ENCODE data around the gene OLIG3.

The OLIG3 gene

DNA sequence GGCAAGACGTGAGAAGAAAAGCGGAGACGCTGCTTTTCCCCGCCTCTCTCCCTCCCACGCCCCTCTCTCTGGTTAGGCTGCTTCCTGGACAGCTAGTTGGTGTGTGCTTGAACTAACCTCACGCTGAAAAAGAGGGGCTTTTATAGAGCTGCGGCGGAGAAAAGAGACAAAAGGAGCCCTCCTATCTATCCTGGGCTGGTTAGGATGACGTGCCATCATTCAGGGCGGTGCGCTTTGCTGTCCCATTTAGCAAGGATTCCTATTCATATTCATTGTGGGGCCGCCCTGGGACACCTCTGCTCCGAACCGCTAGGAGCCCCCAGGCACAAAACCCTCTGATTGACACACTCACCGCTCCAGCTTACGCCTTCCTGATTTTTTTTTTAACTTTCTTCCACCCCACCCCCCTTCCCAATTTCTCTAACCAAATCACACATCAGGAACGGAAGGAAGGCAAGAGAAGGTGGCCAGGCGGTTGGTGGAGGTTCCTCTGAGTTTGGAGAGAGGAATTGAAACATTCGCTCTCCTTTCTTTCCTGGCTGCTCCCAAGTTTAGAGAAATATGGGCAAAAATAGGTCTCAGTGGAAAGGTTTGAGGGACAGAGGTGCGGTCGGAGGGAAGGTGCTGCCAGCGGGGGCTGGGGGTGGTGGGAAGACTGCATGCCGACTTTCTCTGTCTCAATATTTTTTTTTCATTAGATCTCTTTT lies at the start of gene OLIG3:
Gene OLIG3 (minus strand): TSS at position 114 of the 707 bp plus-strand sequence. CDS start 224 bp downstream, outside the sequence.
- Histone ChIP-seq H3K27me3 (ENCODE audit: control insufficient read depth, insufficient read depth, low read length) (peaks cover 100% of the 10 kb centered on the region), H3K4me3 (ENCODE audit: low read length) (peak within 1 kb of the TSS; percentile 65), H3K36me3 (ENCODE audit: control insufficient read depth, low read depth, low read length) (no peaks in the 10 kb centered on the region), H3K9me3 (ENCODE audit: control insufficient read depth, low read depth, low read length) (no peaks in the 10 kb centered on the region), H3K27ac (ENCODE audit: low read length) (no peak within 1 kb of the TSS), H3K4me1 (ENCODE audit: control insufficient read depth, low read depth, low read length) (peaks cover 52% of the 10 kb centered on the region), H3K9ac (ENCODE audit: low read length) (peak within 1 kb of the TSS; percentile 12)

GRCh38 chr6:137543114-137543513 lies 48.9 kb upstream of the OLIG3 start:
- H3K27me3 ChIP-seq (ENCODE audit: control insufficient read depth, insufficient read depth, low read length) = no peaks in the 10 kb centered on the region
- peaks cover 51% of the 10 kb centered on the region for H3K4me1 ChIP-seq (ENCODE audit: control insufficient read depth, low read depth, low read length)
- no peak overlapping the region for H3K27ac ChIP-seq (ENCODE audit: low read length)
- no peaks in the 10 kb centered on the region for H3K9me3 ChIP-seq (ENCODE audit: control insufficient read depth, low read depth, low read length)
- peak overlapping the region; percentile 7 for H3K4me3 ChIP-seq (ENCODE audit: low read length)
- no peaks in the 10 kb centered on the region for H3K36me3 ChIP-seq (ENCODE audit: control insufficient read depth, low read depth, low read length)
- H3K9ac ChIP-seq (ENCODE audit: low read length) = no peak overlapping the region

DNA sequence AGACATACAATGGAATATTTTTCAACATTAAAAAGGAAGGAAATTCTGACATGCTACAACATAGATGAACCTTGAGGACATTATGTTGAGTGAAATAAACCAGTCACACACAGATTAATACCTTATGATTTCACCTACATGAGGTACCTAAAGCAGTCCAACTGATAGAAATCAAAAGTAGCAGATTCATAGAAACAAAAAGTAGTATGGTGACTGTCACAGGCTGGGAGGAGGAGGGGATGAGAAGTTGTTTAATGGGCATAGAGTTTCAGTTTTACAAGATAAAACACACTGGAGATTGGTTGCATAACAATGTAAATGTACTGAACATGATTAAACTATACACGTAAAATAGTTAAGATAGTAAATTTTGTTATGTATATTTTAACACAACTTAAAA lies 48.5 kb upstream of the OLIG3 start:
- H3K4me3 ChIP-seq (ENCODE audit: low read length) = peak overlapping the region; percentile 7
- no peak overlapping the region for H3K9ac ChIP-seq (ENCODE audit: low read length)
- H3K4me1 ChIP-seq (ENCODE audit: control insufficient read depth, low read depth, low read length) = peaks cover 47% of the 10 kb centered on the region
- no peaks in the 10 kb centered on the region for H3K9me3 ChIP-seq (ENCODE audit: control insufficient read depth, low read depth, low read length)
- no peak overlapping the region for H3K27ac ChIP-seq (ENCODE audit: low read length)
- H3K27me3 ChIP-seq (ENCODE audit: control insufficient read depth, insufficient read depth, low read length) = no peaks in the 10 kb centered on the region
- H3K36me3 ChIP-seq (ENCODE audit: control insufficient read depth, low read depth, low read length) = no peaks in the 10 kb centered on the region

- H3K36me3 ChIP-seq (ENCODE audit: control insufficient read depth, low read depth, low read length) = no peaks in the 10 kb centered on the region
- no peak overlapping the region for H3K27ac ChIP-seq (ENCODE audit: low read length)
- H3K9me3 ChIP-seq (ENCODE audit: control insufficient read depth, low read depth, low read length) = no peaks in the 10 kb centered on the region
- peaks cover 36% of the 10 kb centered on the region for H3K4me1 ChIP-seq (ENCODE audit: control insufficient read depth, low read depth, low read length)
- no peak overlapping the region for H3K4me3 ChIP-seq (ENCODE audit: low read length)
- H3K9ac ChIP-seq (ENCODE audit: low read length) = no peak overlapping the region
- no peaks in the 10 kb centered on the region for H3K27me3 ChIP-seq (ENCODE audit: control insufficient read depth, insufficient read depth, low read length)
Measured at GRCh38 chr6:137541534-137542063, 47.4 kb upstream of the OLIG3 start.

- H3K4me1 ChIP-seq (ENCODE audit: control insufficient read depth, low read depth, low read length) = peaks cover 7% of the 10 kb centered on the region
- no peaks in the 10 kb centered on the region for H3K27me3 ChIP-seq (ENCODE audit: control insufficient read depth, insufficient read depth, low read length)
- no peak overlapping the region for H3K27ac ChIP-seq (ENCODE audit: low read length)
- H3K4me3 ChIP-seq (ENCODE audit: low read length) = no peak overlapping the region
- no peaks in the 10 kb centered on the region for H3K9me3 ChIP-seq (ENCODE audit: control insufficient read depth, low read depth, low read length)
- H3K9ac ChIP-seq (ENCODE audit: low read length) = no peak overlapping the region
- no peaks in the 10 kb centered on the region for H3K36me3 ChIP-seq (ENCODE audit: control insufficient read depth, low read depth, low read length)
Measured at GRCh38 chr6:137536104-137536773, 42.0 kb upstream of the OLIG3 start.

- no peak overlapping the region for H3K9ac ChIP-seq (ENCODE audit: low read length)
- no peaks in the 10 kb centered on the region for H3K27me3 ChIP-seq (ENCODE audit: control insufficient read depth, insufficient read depth, low read length)
- H3K36me3 ChIP-seq (ENCODE audit: control insufficient read depth, low read depth, low read length) = no peaks in the 10 kb centered on the region
- no peaks in the 10 kb centered on the region for H3K4me1 ChIP-seq (ENCODE audit: control insufficient read depth, low read depth, low read length)
- H3K9me3 ChIP-seq (ENCODE audit: control insufficient read depth, low read depth, low read length) = no peaks in the 10 kb centered on the region
- no peak overlapping the region for H3K4me3 ChIP-seq (ENCODE audit: low read length)
- no peak overlapping the region for H3K27ac ChIP-seq (ENCODE audit: low read length)
Measured at GRCh38 chr6:137531376-137532092, 37.3 kb upstream of the OLIG3 start.

GRCh38 chr6:137530404-137530803 lies 36.2 kb upstream of the OLIG3 start:
- Histone ChIP-seq H3K27ac (ENCODE audit: low read length) (no peak overlapping the region), H3K4me3 (ENCODE audit: low read length) (no peak overlapping the region), H3K4me1 (ENCODE audit: control insufficient read depth, low read depth, low read length) (no peaks in the 10 kb centered on the region), H3K36me3 (ENCODE audit: control insufficient read depth, low read depth, low read length) (no peaks in the 10 kb centered on the region), H3K9me3 (ENCODE audit: control insufficient read depth, low read depth, low read length) (no peaks in the 10 kb centered on the region), H3K27me3 (ENCODE audit: control insufficient read depth, insufficient read depth, low read length) (no peaks in the 10 kb centered on the region), H3K9ac (ENCODE audit: low read length) (no peak overlapping the region)

GRCh38 chr6:137522831-137523230 lies 28.6 kb upstream of the OLIG3 start:
- no peak overlapping the region for H3K9ac ChIP-seq (ENCODE audit: low read length)
- no peaks in the 10 kb centered on the region for H3K36me3 ChIP-seq (ENCODE audit: control insufficient read depth, low read depth, low read length)
- no peak overlapping the region for H3K27ac ChIP-seq (ENCODE audit: low read length)
- peaks cover 24% of the 10 kb centered on the region for H3K27me3 ChIP-seq (ENCODE audit: control insufficient read depth, insufficient read depth, low read length)
- no peaks in the 10 kb centered on the region for H3K9me3 ChIP-seq (ENCODE audit: control insufficient read depth, low read depth, low read length)
- H3K4me3 ChIP-seq (ENCODE audit: low read length) = no peak overlapping the region
- peaks cover 47% of the 10 kb centered on the region for H3K4me1 ChIP-seq (ENCODE audit: control insufficient read depth, low read depth, low read length)

DNA sequence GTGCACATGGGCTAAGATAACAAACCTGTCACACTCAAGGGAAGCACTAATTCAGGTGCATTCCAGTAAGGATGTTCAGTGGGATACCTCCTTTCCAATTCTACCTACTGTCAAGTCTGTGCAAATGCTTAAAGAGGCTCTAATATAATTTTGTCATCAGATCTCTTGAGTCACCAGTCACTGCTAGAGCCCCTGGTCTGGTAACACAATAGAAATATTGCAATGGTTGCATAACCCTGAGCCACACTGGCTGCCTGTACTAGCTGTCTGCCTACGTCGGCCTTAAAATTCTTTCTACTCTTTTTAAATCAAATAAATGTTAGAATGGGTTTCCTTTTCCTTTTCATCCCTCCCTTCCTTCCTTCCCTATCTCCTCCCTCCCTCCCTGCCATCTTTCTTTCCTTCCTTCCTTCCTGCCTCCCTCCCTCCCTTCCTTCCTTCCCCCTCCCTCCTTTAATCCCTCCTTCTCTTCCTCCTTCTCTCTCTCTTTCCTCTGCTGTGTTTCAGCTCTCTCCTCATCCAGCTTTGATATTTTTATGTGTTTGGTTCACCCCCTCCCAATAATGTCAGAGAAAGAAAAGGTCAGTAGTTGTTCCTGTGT lies 28.1 kb upstream of the OLIG3 start:
- Histone ChIP-seq H3K4me3 (ENCODE audit: low read length) (no peak overlapping the region), H3K27ac (ENCODE audit: low read length) (no peak overlapping the region), H3K36me3 (ENCODE audit: control insufficient read depth, low read depth, low read length) (no peaks in the 10 kb centered on the region), H3K27me3 (ENCODE audit: control insufficient read depth, insufficient read depth, low read length) (peaks cover 30% of the 10 kb centered on the region), H3K9ac (ENCODE audit: low read length) (no peak overlapping the region), H3K9me3 (ENCODE audit: control insufficient read depth, low read depth, low read length) (no peaks in the 10 kb centered on the region), H3K4me1 (ENCODE audit: control insufficient read depth, low read depth, low read length) (peaks cover 51% of the 10 kb centered on the region)

DNA sequence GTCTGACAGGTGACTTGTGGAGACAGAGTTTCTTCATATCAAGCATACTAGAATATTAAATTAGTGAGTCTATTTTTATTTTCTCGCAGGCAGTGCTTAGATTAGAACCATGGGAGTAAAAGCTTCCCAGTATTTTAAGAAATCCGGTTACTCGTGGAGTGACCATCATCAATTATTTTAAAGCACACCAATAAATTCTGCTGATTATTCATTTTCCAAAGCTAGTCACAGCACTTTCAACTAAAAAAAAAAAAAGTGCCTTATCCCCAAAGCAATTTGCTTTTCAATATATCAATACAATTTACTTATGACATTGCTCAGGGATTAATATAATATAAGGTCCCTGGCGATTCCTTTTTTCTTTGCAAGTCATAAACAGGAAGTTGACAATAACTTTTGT lies 26.3 kb upstream of the OLIG3 start:
- no peak overlapping the region for H3K9ac ChIP-seq (ENCODE audit: low read length)
- no peak overlapping the region for H3K27ac ChIP-seq (ENCODE audit: low read length)
- H3K9me3 ChIP-seq (ENCODE audit: control insufficient read depth, low read depth, low read length) = no peaks in the 10 kb centered on the region

GRCh38 chr6:137519629-137520176 lies 25.5 kb upstream of the OLIG3 start:
- no peak overlapping the region for H3K27ac ChIP-seq (ENCODE audit: low read length)
- no peaks in the 10 kb centered on the region for H3K36me3 ChIP-seq (ENCODE audit: control insufficient read depth, low read depth, low read length)
- H3K9ac ChIP-seq (ENCODE audit: low read length) = no peak overlapping the region
- no peak overlapping the region for H3K4me3 ChIP-seq (ENCODE audit: low read length)
- H3K9me3 ChIP-seq (ENCODE audit: control insufficient read depth, low read depth, low read length) = no peaks in the 10 kb centered on the region
- peaks cover 57% of the 10 kb centered on the region for H3K4me1 ChIP-seq (ENCODE audit: control insufficient read depth, low read depth, low read length)
- peaks cover 55% of the 10 kb centered on the region for H3K27me3 ChIP-seq (ENCODE audit: control insufficient read depth, insufficient read depth, low read length)

More for the DNA sequence above, 26.3 kb upstream of the OLIG3 start:
- Histone ChIP-seq H3K36me3 (ENCODE audit: control insufficient read depth, low read depth, low read length) (no peaks in the 10 kb centered on the region), H3K27me3 (ENCODE audit: control insufficient read depth, insufficient read depth, low read length) (peaks cover 47% of the 10 kb centered on the region), H3K4me3 (ENCODE audit: low read length) (no peak overlapping the region), H3K4me1 (ENCODE audit: control insufficient read depth, low read depth, low read length) (peaks cover 57% of the 10 kb centered on the region)

All from iPS-18a (cell line).